Erythroblast (primary cell): ENCODE results near the gene XAF1.

ENCODE experiments used
- GATA1 ChIP-seq: IDR thresholded peaks from 2 replicates; pipeline ENCODE4 v1.6.1; 2011; ENCODE audit warnings: low read depth, mild to moderate bottlenecking, control low read depth, low read length, moderate library complexity
- POLR2A ChIP-seq: IDR thresholded peaks from 2 replicates; pipeline ENCODE4 v1.6.1; 2011; ENCODE audit warnings: mild to moderate bottlenecking, low read length

DNA sequence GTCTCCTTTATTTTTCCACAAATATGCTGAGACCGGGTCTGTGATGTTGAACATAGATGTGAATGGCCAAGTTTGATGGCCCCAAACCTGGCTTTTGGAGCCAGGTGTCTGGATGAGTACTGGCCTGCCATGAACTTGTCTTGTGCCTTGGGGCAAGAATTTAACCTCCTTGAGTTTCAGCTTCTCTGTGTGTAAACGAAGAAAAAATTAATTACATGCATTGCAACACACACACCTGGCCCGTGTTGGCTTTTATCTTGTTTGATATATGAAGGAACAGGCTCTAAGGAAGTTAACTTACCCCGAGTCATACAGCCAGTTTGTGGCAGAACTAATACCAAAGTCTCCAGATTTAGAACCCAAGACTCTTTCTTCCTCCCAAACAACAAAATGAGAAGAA, 33.3 kb downstream of the XAF1 start:
- TF ChIP-seq POLR2A (no peak), GATA1 (no peak)
